Forelimb muscle (tissue), 1 donor: ENCODE data around the gene PCARE. TPM values are rescaled to one million over a fixed set of nuclear protein-coding genes. Genes with fewer than 3 reads are reported as not detected.
"Not testable (repeated sequence)": the region's sequence is repeated elsewhere in the genome, so short reads cannot be mapped to it uniquely, and the experiment has no call there.

Source experiments
- DNase-seq: peaks from one replicate; pipeline ENCODE4 v3.0.0-alpha.2; 2013; ENCODE audit warnings: low read depth
- polyA plus RNA-seq: library from polyadenylated mRNA; unstranded; fragments of 120-200 nt; gene quantifications from one replicate; pipeline ENCODE4 v1.2.1, GENCODE V29; 2013; ENCODE audit not compliant: insufficient read length

The PCARE gene
- polyA plus RNA-seq: 0.25 TPM

GRCh38 chr2:29074411-29074810 is at the start of gene PCARE:
Gene PCARE (minus strand): TSS chr2:29074523. CDS start chr2:29074261, 262 bp downstream.
- no peak for DNase-seq

GRCh38 chr2:29123617-29124349 is 49.5 kb upstream of the PCARE start:
- no peak for DNase-seq

GRCh38 chr2:29120846-29121245 is 46.5 kb upstream of the PCARE start:
- DNase-seq: no peak

GRCh38 chr2:29119211-29119610 is 44.9 kb upstream of the PCARE start:
- DNase-seq: no peak

GRCh38 chr2:29117636-29118303 is 43.4 kb upstream of the PCARE start:
- DNase-seq: no peak

GRCh38 chr2:29115797-29116781 is 41.8 kb upstream of the PCARE start:
- no peak for DNase-seq

- DNase-seq: no peak
Observed at GRCh38 chr2:29114946-29115609, 40.8 kb upstream of the PCARE start, which contains the start of gene CLIP4. Gene CLIP4 (plus strand): TSS chr2:29115415. CDS start chr2:29121389, 5,974 bp downstream.

GRCh38 chr2:29114586-29114945 is 40.2 kb upstream of the PCARE start:
- no peak for DNase-seq

GRCh38 chr2:29113891-29114321 is 39.6 kb upstream of the PCARE start:
- no peak for DNase-seq

- DNase-seq: no peak
Observed at GRCh38 chr2:29113027-29113686, 38.8 kb upstream of the PCARE start.

GRCh38 chr2:29112379-29112778 is 38.1 kb upstream of the PCARE start:
- DNase-seq: no peak

GRCh38 chr2:29110916-29111535 is 36.7 kb upstream of the PCARE start:
- DNase-seq: no peak

GRCh38 chr2:29109246-29109645 is 34.9 kb upstream of the PCARE start:
- DNase-seq: no peak

- DNase-seq: no peak
Observed at GRCh38 chr2:29108225-29108624, 33.9 kb upstream of the PCARE start.

GRCh38 chr2:29107547-29107946 is 33.2 kb upstream of the PCARE start:
- not testable (repeated sequence) for DNase-seq

GRCh38 chr2:29106980-29107388 is 32.7 kb upstream of the PCARE start:
- DNase-seq: no peak

- DNase-seq: no peak
Observed at GRCh38 chr2:29106256-29106655, 31.9 kb upstream of the PCARE start.

GRCh38 chr2:29105375-29105774 is 31.1 kb upstream of the PCARE start:
- DNase-seq: no peak

- no peak for DNase-seq
Observed at GRCh38 chr2:29104688-29105087, 30.4 kb upstream of the PCARE start.

- no peak for DNase-seq
Observed at GRCh38 chr2:29100564-29100963, 26.2 kb upstream of the PCARE start.
